AG20443 (cell line): Measurements from ENCODE around the gene SPP2.

Experiments used
- DNase-seq: peaks from one replicate; pipeline ENCODE4 v3.0.0; 2012; ENCODE audit warnings: low spot score, mixed read lengths

The SPP2 gene

GRCh38 chr2:234050455-234051135 is at the start of gene SPP2:
TSS of gene SPP2 (plus strand) at chr2:234050702. CDS start at chr2:234050787, 85 bp downstream.
- no peak for DNase-seq

GRCh38 chr2:234001380-234002160 is 48.9 kb upstream of the SPP2 start:
- DNase-seq, result no peak

- no peak for DNase-seq
Measured at GRCh38 chr2:234002281-234002680, 48.2 kb upstream of the SPP2 start.

- DNase-seq, result peak; percentile 93
Measured at GRCh38 chr2:234003972-234004617, 46.4 kb upstream of the SPP2 start.

- DNase-seq, result no peak
Measured at GRCh38 chr2:234005126-234005525, 45.4 kb upstream of the SPP2 start.

GRCh38 chr2:234006501-234006900 is 44.0 kb upstream of the SPP2 start:
- DNase-seq, result no peak

- DNase-seq, result no peak
Measured at GRCh38 chr2:234014427-234014826, 36.1 kb upstream of the SPP2 start.

- DNase-seq, result no peak
Measured at GRCh38 chr2:234015861-234016260, 34.6 kb upstream of the SPP2 start.

GRCh38 chr2:234019896-234020295 is 30.6 kb upstream of the SPP2 start:
- DNase-seq, result no peak

- no peak for DNase-seq
Measured at GRCh38 chr2:234020332-234020731, 30.2 kb upstream of the SPP2 start.

- DNase-seq, result no peak
Measured at GRCh38 chr2:234022424-234022823, 28.1 kb upstream of the SPP2 start.

- no peak for DNase-seq
Measured at GRCh38 chr2:234024304-234024703, 26.2 kb upstream of the SPP2 start.

GRCh38 chr2:234025466-234025865 is 25.0 kb upstream of the SPP2 start:
- peak; percentile 35 for DNase-seq

GRCh38 chr2:234025891-234026401 is 24.6 kb upstream of the SPP2 start:
- peak; percentile 25 for DNase-seq

- no peak for DNase-seq
Measured at GRCh38 chr2:234026693-234027254, 23.7 kb upstream of the SPP2 start.

GRCh38 chr2:234027641-234028040 is 22.9 kb upstream of the SPP2 start:
- DNase-seq, result no peak

- DNase-seq, result no peak
Measured at GRCh38 chr2:234029150-234029733, 21.3 kb upstream of the SPP2 start.

- DNase-seq, result no peak
Measured at GRCh38 chr2:234031207-234031606, 19.3 kb upstream of the SPP2 start.

- DNase-seq, result peak; percentile 31
Measured at GRCh38 chr2:234032279-234032856, 18.1 kb upstream of the SPP2 start.

- DNase-seq, result no peak
Measured at GRCh38 chr2:234033174-234033573, 17.3 kb upstream of the SPP2 start.

GRCh38 chr2:234033885-234034284 is 16.6 kb upstream of the SPP2 start:
- no peak for DNase-seq
